OCI-LY1 (cell line): Measurements from ENCODE around the gene PPP1R7.

ENCODE experiments used
- CTCF ChIP-seq: fragments of 200-600 bp; sonication (generic), shearing (Covaris generic); IDR thresholded peaks from 2 replicates; pipeline ENCODE4 v1.5.1; 2017; ENCODE audit warnings: mild to moderate bottlenecking, antibody characterized with exemption, low read length, moderate library complexity, mixed read lengths
- EZH2 ChIP-seq: fragments of 200-600 bp; sonication (generic), shearing (Covaris generic); IDR thresholded peaks from 2 replicates; pipeline ENCODE4 v1.8.0; 2017; ENCODE audit warnings: borderline replicate concordance, mixed run types, mild to moderate bottlenecking, antibody characterized with exemption, low read length, moderate library complexity, mixed read lengths

- TF ChIP-seq CTCF (no peak), EZH2 (no peak)
Observed at GRCh38 chr2:241223211-241224017, 73.1 kb downstream of the PPP1R7 start.
